ENCODE data around the gene C4A.
"Not testable (repeated sequence)": the region's sequence is repeated elsewhere in the genome, so short reads cannot be mapped to it uniquely, and the experiment has no call there.

The C4A gene

GRCh38 chr6:31979238-31979898 lies 2.5 kb upstream of the C4A start:
- DNase-seq (ENCODE audit: low spot score): no peak

- DNase-seq (ENCODE audit: low spot score): not testable (repeated sequence)
Observed at GRCh38 chr6:31980195-31980876, 1.5 kb upstream of the C4A start.

- not testable (repeated sequence) for DNase-seq (ENCODE audit: low spot score)
Observed at GRCh38 chr6:31980998-31981397, 859 bp upstream of the C4A start.

GRCh38 chr6:31989363-31989762 lies 7.5 kb downstream of the C4A start:
- not testable (repeated sequence) for DNase-seq (ENCODE audit: low spot score)

GRCh38 chr6:31994421-31994820 lies 12.6 kb downstream of the C4A start:
- not testable (repeated sequence) for DNase-seq (ENCODE audit: low spot score)

- not testable (repeated sequence) for DNase-seq (ENCODE audit: low spot score)
Observed at GRCh38 chr6:31996385-31996784, 14.5 kb downstream of the C4A start.

- DNase-seq (ENCODE audit: low spot score): not testable (repeated sequence)
Observed at GRCh38 chr6:32002546-32003268, 20.9 kb downstream of the C4A start.

- DNase-seq (ENCODE audit: low spot score): not testable (repeated sequence)
Observed at GRCh38 chr6:32003301-32003700, 21.4 kb downstream of the C4A start.

GRCh38 chr6:32004393-32004792 lies 22.5 kb downstream of the C4A start:
- DNase-seq (ENCODE audit: low spot score): not testable (repeated sequence)

GRCh38 chr6:32004864-32005537 lies 23.1 kb downstream of the C4A start:
- not testable (repeated sequence) for DNase-seq (ENCODE audit: low spot score)

GRCh38 chr6:32005538-32005880 lies 23.7 kb downstream of the C4A start:
- not testable (repeated sequence) for DNase-seq (ENCODE audit: low spot score)

- not testable (repeated sequence) for DNase-seq (ENCODE audit: low spot score)
Observed at GRCh38 chr6:32005991-32006529, 24.2 kb downstream of the C4A start.

- not testable (repeated sequence) for DNase-seq (ENCODE audit: low spot score)
Observed at GRCh38 chr6:32007086-32007485, 25.2 kb downstream of the C4A start.

GRCh38 chr6:32008037-32008436 lies 26.2 kb downstream of the C4A start:
- DNase-seq (ENCODE audit: low spot score): not testable (repeated sequence)

- DNase-seq (ENCODE audit: low spot score): not testable (repeated sequence)
Observed at GRCh38 chr6:32008616-32009015, 26.8 kb downstream of the C4A start.

GRCh38 chr6:32009537-32009936 lies 27.7 kb downstream of the C4A start:
- not testable (repeated sequence) for DNase-seq (ENCODE audit: low spot score)

GRCh38 chr6:32010856-32011530 lies 29.1 kb downstream of the C4A start:
- DNase-seq (ENCODE audit: low spot score): not testable (repeated sequence)

- DNase-seq (ENCODE audit: low spot score): not testable (repeated sequence)
Observed at GRCh38 chr6:32012941-32013617, 31.2 kb downstream of the C4A start.

- DNase-seq (ENCODE audit: low spot score): not testable (repeated sequence)
Observed at GRCh38 chr6:32013738-32014137, 31.9 kb downstream of the C4A start.

GRCh38 chr6:32014547-32014946 lies 32.7 kb downstream of the C4A start, which contains the start of gene C4B:
TSS of gene C4B (plus strand) at chr6:32014795. CDS start at chr6:32014846, 51 bp downstream.
- DNase-seq (ENCODE audit: low spot score): not testable (repeated sequence)

- not testable (repeated sequence) for DNase-seq (ENCODE audit: low spot score)
Observed at GRCh38 chr6:32022100-32022499, 40.2 kb downstream of the C4A start.

Data from RKO (cell line).